Breast epithelium (tissue), 3 donors: ENCODE measurements around the gene LRRC26.

Experiments
- CTCF ChIP-seq, 3 donors: fragments of 450-650 bp; IDR thresholded peaks; one replicate each; pipeline ENCODE4 v1.5.1; 2016 to 2017; ENCODE audit warnings: antibody characterized with exemption in 3 of 3, mild to moderate bottlenecking in 3 of 3, moderate library complexity in 3 of 3
- POLR2A ChIP-seq: fragments of 450-650 bp; IDR thresholded peaks from one replicate; pipeline ENCODE4 v1.6.1; 2016; ENCODE audit warnings: antibody characterized with exemption, mild to moderate bottlenecking, moderate library complexity
- POLR2AphosphoS5 ChIP-seq, 3 donors: sonication (generic); formaldehyde crosslinking; IDR thresholded peaks; one replicate each; pipeline ENCODE4 v1.6.1; 2017; ENCODE audit warnings: antibody characterized with exemption in 3 of 3

- TF ChIP-seq CTCF (IDR thresholded peaks at IDR 0.05) (no peak), POLR2A (no peak), POLR2AphosphoS5 (IDR thresholded peaks at IDR 0.05) (no peak)
These were observed 5.2 kb downstream of the LRRC26 start for GRCh38 chr9:137164370-137165249.
